H1 (cell line): ENCODE results near the gene ARHGAP18. TPM values are rescaled to one million over a fixed set of nuclear protein-coding genes. Genes with fewer than 3 reads are reported as not detected.

ENCODE experiments used
- CTCF ChIA-PET: fragments of 300-600 bp; sonication (Branson Sonifier 250); formaldehyde crosslinking; loops from one replicate; lab custom pipeline; 2021; ENCODE audit not compliant: partially characterized antibody; lab: Charles Lee
- POLR2A ChIA-PET: fragments of 300-600 bp; sonication (Branson Sonifier 250); formaldehyde crosslinking; loops from one replicate; lab custom pipeline; 2021; ENCODE audit warnings: inconsistent platforms; ENCODE audit not compliant: partially characterized antibody; lab: Charles Lee
- DNase-seq, 2 experiments: peaks; one replicate each; pipeline versions ENCODE4 v3.0.0 to v3.0.0-alpha.2; 2010 to 2022; ENCODE audit warnings: low spot score in 2 of 2, low read depth in 1 of 2, mixed read lengths in 1 of 2
- FAIRE-seq: peaks from 2 replicates; lab custom pipeline; 2011; peaks lifted over from hg19 to GRCh38; lab: Jason Lieb, UNC
- H2AFZ ChIP-seq: 2 replicates; pipeline ENCODE4 v1.8.1; 2012; ENCODE audit warnings: low read length, inconsistent platforms
- H2AK5ac ChIP-seq: 2 replicates; pipeline ENCODE4 v1.6.1; 2013; ENCODE audit warnings: low read depth, low read length
- H2BK120ac ChIP-seq: replicated peaks from 2 replicates; pipeline ENCODE3; 2013; ENCODE audit warnings: low read depth, low read length, inconsistent platforms
- H2BK12ac ChIP-seq: 2 replicates; pipeline ENCODE4 v1.6.1; 2013; ENCODE audit warnings: low read depth, low read length
- H2BK15ac ChIP-seq: 2 replicates; pipeline ENCODE4 v1.6.1; 2013; ENCODE audit warnings: low read length
- H2BK20ac ChIP-seq: 2 replicates; pipeline ENCODE4 v1.6.1; 2013; ENCODE audit warnings: low read length
- H2BK5ac ChIP-seq: 2 replicates; pipeline ENCODE4 v1.6.1; 2013; ENCODE audit warnings: low read depth, low read length
- H3K14ac ChIP-seq: 2 replicates; pipeline ENCODE4 v1.6.1; 2013; ENCODE audit warnings: inconsistent platforms; ENCODE audit not compliant: insufficient read length
- H3K18ac ChIP-seq: 2 replicates; pipeline ENCODE4 v1.6.1; 2013; ENCODE audit warnings: low read length; ENCODE audit errors: extremely low read depth
- H3K23ac ChIP-seq: 2 replicates; pipeline ENCODE4 v1.6.1; 2013; ENCODE audit warnings: inconsistent platforms; ENCODE audit not compliant: insufficient read length
- H3K23me2 ChIP-seq: 2 replicates; pipeline ENCODE4 v1.6.1; 2013; ENCODE audit warnings: low read depth, low read length
- H3K27ac ChIP-seq: 2 replicates; pipeline ENCODE4 v1.6.1; 2011; ENCODE audit warnings: low read depth, low read length, inconsistent platforms
- H3K27me3 ChIP-seq, 4 experiments: replicated peaks in 1 of 4; 1 replicate in 1 of 4; 2 replicates in 3 of 4; pipeline versions ENCODE4 v1.6.1 to v1.8.1; 2011 to 2013; ENCODE audit warnings: low read length in 3 of 4, mild to moderate bottlenecking in 3 of 4, inconsistent platforms in 2 of 4, mixed read lengths in 2 of 4, moderate library complexity in 1 of 4; ENCODE audit not compliant: control insufficient read depth in 3 of 4, insufficient read depth in 3 of 4; ENCODE audit errors: extremely low read depth in 1 of 4
- H3K36me3 ChIP-seq, 4 experiments: 2 replicates each; pipeline versions ENCODE4 v1.6.1 to v1.8.1; 2011 to 2013; ENCODE audit warnings: mild to moderate bottlenecking in 4 of 4, low read length in 3 of 4, moderate library complexity in 2 of 4, control low read depth in 1 of 4, inconsistent platforms in 1 of 4; ENCODE audit not compliant: insufficient read depth in 4 of 4, control insufficient read depth in 2 of 4
- H3K4ac ChIP-seq: replicated peaks from 2 replicates; pipeline ENCODE3; 2013; ENCODE audit warnings: low read length, low read depth, mixed read lengths, inconsistent platforms; ENCODE audit not compliant: insufficient read length
- H3K4me1 ChIP-seq, 4 experiments: replicated peaks in 1 of 4; 1 replicate in 1 of 4; 2 replicates in 3 of 4; pipeline versions ENCODE4 v1.6.1 to v1.8.1; 2011 to 2013; ENCODE audit warnings: low read length in 3 of 4, inconsistent platforms in 2 of 4, mixed read lengths in 1 of 4; ENCODE audit not compliant: insufficient read depth in 4 of 4, control insufficient read depth in 3 of 4
- H3K4me2 ChIP-seq, 2 experiments: 2 replicates each; pipeline versions ENCODE4 v1.6.1 to v1.8.1; 2011 to 2013; ENCODE audit warnings: low read depth in 2 of 2, low read length in 2 of 2, control low read depth in 1 of 2, inconsistent platforms in 1 of 2, mild to moderate bottlenecking in 1 of 2; ENCODE audit not compliant: insufficient read depth in 1 of 2
- H3K4me3 ChIP-seq, 4 experiments: fragments of 200-600, 300-600 bp in 1 of 4; sonication (generic), shearing (Covaris generic), sonication (Bioruptor Twin) in 1 of 4; 2 replicates each; pipeline versions ENCODE4 v1.5.1 to v1.8.1; 2011 to 2016; ENCODE audit warnings: low read length in 4 of 4, low read depth in 3 of 4, control low read depth in 2 of 4, inconsistent platforms in 2 of 4, mild to moderate bottlenecking in 2 of 4, mixed read lengths in 1 of 4, moderate library complexity in 1 of 4; ENCODE audit not compliant: insufficient read depth in 2 of 4; ENCODE audit errors: extremely low read depth in 1 of 4
- H3K56ac ChIP-seq: replicated peaks from 2 replicates; pipeline ENCODE3; 2013; ENCODE audit warnings: low read depth, mild to moderate bottlenecking, mixed read lengths, low read length, inconsistent platforms; ENCODE audit not compliant: insufficient read length
- H3K79me1 ChIP-seq: 2 replicates; pipeline ENCODE4 v1.6.1; 2013; ENCODE audit warnings: low read depth, low read length, control low read depth
- H3K79me2 ChIP-seq, 2 experiments: 2 replicates each; pipeline versions ENCODE4 v1.6.1 to v1.8.1; 2012 to 2013; ENCODE audit warnings: low read length in 2 of 2, mild to moderate bottlenecking in 2 of 2, inconsistent platforms in 1 of 2; ENCODE audit not compliant: insufficient read depth in 2 of 2, control insufficient read depth in 1 of 2
- H3K9ac ChIP-seq, 4 experiments: replicated peaks in 1 of 4; 1 replicate in 1 of 4; 2 replicates in 3 of 4; pipeline versions ENCODE4 v1.6.1 to v1.8.1; 2011 to 2013; ENCODE audit warnings: low read depth in 3 of 4, low read length in 3 of 4, control low read depth in 2 of 4, mild to moderate bottlenecking in 2 of 4, moderate library complexity in 2 of 4, inconsistent platforms in 1 of 4; ENCODE audit errors: extremely low read depth in 1 of 4
- H3K9me3 ChIP-seq, 2 experiments: 2 replicates each; pipeline versions ENCODE4 v1.6.1 to v1.8.1; 2012 to 2013; ENCODE audit warnings: mild to moderate bottlenecking in 2 of 2, moderate library complexity in 2 of 2, control low read depth in 1 of 2, inconsistent platforms in 1 of 2, low read depth in 1 of 2, low read length in 1 of 2, mixed read lengths in 1 of 2; ENCODE audit not compliant: insufficient read depth in 2 of 2
- H4K20me1 ChIP-seq, 2 experiments: replicated peaks in 1 of 2; 2 replicates each; pipeline versions ENCODE3 to v1.8.1; 2011 to 2013; ENCODE audit warnings: inconsistent platforms in 2 of 2, low read length in 2 of 2, mild to moderate bottlenecking in 1 of 2; ENCODE audit not compliant: insufficient read depth in 2 of 2, control insufficient read depth in 1 of 2
- H4K5ac ChIP-seq: 2 replicates; pipeline ENCODE4 v1.6.1; 2013; ENCODE audit warnings: low read length, low read depth, mixed read lengths, inconsistent platforms; ENCODE audit not compliant: insufficient read length
- H4K8ac ChIP-seq: 2 replicates; pipeline ENCODE4 v1.8.0; 2013; ENCODE audit warnings: mild to moderate bottlenecking, moderate library complexity, low read length, inconsistent platforms; ENCODE audit not compliant: insufficient read depth; ENCODE audit errors: extremely low read depth
- H4K91ac ChIP-seq: replicated peaks from 2 replicates; pipeline ENCODE3; 2013; ENCODE audit warnings: low read length, mixed read lengths, inconsistent platforms; ENCODE audit not compliant: insufficient read length
- HDAC6 ChIP-seq: IDR thresholded peaks from one replicate; pipeline ENCODE4 v1.7.1; 2012; ENCODE audit warnings: low read depth, mild to moderate bottlenecking, inconsistent platforms, low read length, moderate library complexity
- RNF2 ChIP-seq: fragments of 200-900, 300-1000 bp; sonication (generic); IDR thresholded peaks from 2 replicates; pipeline ENCODE4 v1.7.1; 2016; ENCODE audit warnings: borderline replicate concordance, low read depth, mild to moderate bottlenecking, antibody characterized with exemption, low read length; ENCODE audit not compliant: poor library complexity, severe bottlenecking; ENCODE audit errors: missing control alignments
- SAP30 ChIP-seq: fragments of 300-600 bp; sonication (generic); IDR thresholded peaks from 2 replicates; pipeline ENCODE4 v1.7.1; 2012; ENCODE audit warnings: low read length, moderate library complexity, mild to moderate bottlenecking, inconsistent platforms; ENCODE audit not compliant: insufficient read depth, insufficient replicate concordance
- SRF ChIP-seq: IDR thresholded peaks from 2 replicates; pipeline ENCODE4 v1.6.1; 2011; ENCODE audit warnings: mild to moderate bottlenecking, low read depth, low read length, moderate library complexity
- WGBS, 2 experiments: shearing (Covaris generic) in 1 of 2; methylation state at CpG; one replicate each; pipeline versions ENCODE4 v1.1.6 to v1.1.7; 2013 to 2015; ENCODE audit warnings: low lambda C conversion rate in 2 of 2, mixed read lengths in 2 of 2, inconsistent platforms in 1 of 2, low coverage in 1 of 2, missing lambda C conversion rate in 1 of 2; ENCODE audit not compliant: insufficient replicate concordance in 2 of 2, insufficient coverage in 1 of 2, insufficient read length in 1 of 2; ENCODE audit errors: extremely low coverage in 1 of 2, missing lambda C conversion rate in 1 of 2; 5-methylcytosine and 5-hydroxymethylcytosine counted together
- polyA plus RNA-seq, 7 experiments: library from polyadenylated mRNA; depleted of rRNA in 3 of 7; stranded (reverse) in 5 of 7; unstranded in 2 of 7; fragments of >200 nt in 5 of 7; fragments of 200-250 nt in 2 of 7; gene quantifications; 1 replicate in 5 of 7; 2 replicates in 1 of 7; 4 replicates in 1 of 7; pipeline versions ENCODE4 v1.2.1 to v1.2.3, GENCODE V29; 2011 to 2013; ENCODE audit warnings: missing spikeins in 2 of 7, mixed read lengths in 2 of 7
- total RNA-seq: library from RNA; stranded (reverse); fragmentation: NEBNext Ultra II Directional; extraction: Animal tissue kit (Norgen Biotek cat#: 25700); gene quantifications from 2 replicates; pipeline ENCODE4 v1.2.1, GENCODE V29; 2021
- TF ChIP-seq, protein P1 (sequence below): IDR thresholded peaks from 2 replicates; pipeline ENCODE4 v1.6.1; 2012; ENCODE audit warnings: low read length, inconsistent platforms

Gene ARHGAP18
- total and polyA plus RNA-seq, 2 of the 8 experiments (the other 6 are each of a cell fraction or from before 2014, with no cell fraction given): 0.83 to 4.5 TPM

DNA sequence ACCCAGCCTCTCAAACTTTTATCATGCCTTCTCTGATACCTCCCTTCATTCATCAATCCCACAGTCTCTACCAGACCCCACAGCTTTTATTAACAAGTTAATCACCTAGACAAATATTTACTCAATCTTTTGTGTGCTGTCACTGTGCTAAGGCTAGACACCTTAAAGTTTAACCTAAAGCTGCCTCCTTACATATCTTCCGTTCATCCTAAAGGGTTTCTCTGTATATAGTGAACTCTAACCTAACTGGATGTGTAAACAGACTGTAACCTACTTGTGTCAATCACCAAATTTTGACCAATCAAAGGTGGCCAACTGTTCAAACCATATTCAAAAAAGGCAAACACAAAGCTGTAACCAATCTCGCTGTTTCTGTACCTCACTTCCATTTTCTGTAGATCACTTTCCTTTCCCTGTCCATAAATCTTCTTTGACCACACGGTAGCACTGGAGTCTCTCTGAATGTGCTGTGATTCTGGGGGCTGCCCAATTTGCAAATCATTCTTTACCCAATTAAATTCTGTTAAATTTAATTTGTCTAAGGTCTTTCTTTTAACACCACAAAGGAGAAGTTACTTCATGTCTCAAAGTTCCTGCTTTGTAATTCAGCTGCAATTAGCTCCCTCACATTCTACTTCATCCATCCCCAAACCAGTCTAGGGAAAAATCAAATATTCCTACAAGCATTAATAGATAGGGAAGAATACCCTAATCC lies 72.5 kb downstream of the ARHGAP18 start:
- H3K23me2 ChIP-seq: no peaks in the 10 kb centered on the region
- no peaks in the 10 kb centered on the region for H4K20me1 ChIP-seq
- H3K14ac ChIP-seq: no peak overlapping the region
- no peak overlapping the region for H3K9ac ChIP-seq
- H3K4me3 ChIP-seq: no peak overlapping the region
- no peak overlapping the region for H2BK20ac ChIP-seq
- no peak overlapping the region for H3K56ac ChIP-seq
- H2BK120ac ChIP-seq: no peak overlapping the region
- H2BK5ac ChIP-seq: no peak overlapping the region
- no peaks in the 10 kb centered on the region for H3K27me3 ChIP-seq
- H3K4ac ChIP-seq: no peak overlapping the region
- H4K91ac ChIP-seq: no peak overlapping the region
- FAIRE-seq (no peak), DNase-seq (no peak)
- ChIA-PET POLR2A (no interaction called here), CTCF (interaction anchor here (0.8 to 1.7 kb wide), 6 partner anchors 16 to 384 kb away, joined by 3 to 4 read pairs (median 4); no protein-coding TSS in a partner anchor)
- no peaks in the 10 kb centered on the region for H3K4me1 ChIP-seq
- H2BK15ac ChIP-seq: no peak overlapping the region
- H3K79me1 ChIP-seq: no peaks in the 10 kb centered on the region
- no peak overlapping the region for H4K5ac ChIP-seq
- H3K79me2 ChIP-seq: no peaks in the 10 kb centered on the region
- no peak overlapping the region for H4K8ac ChIP-seq
- WGBS, 2 experiments: 96% methylated on average over 3 of the region's 3 CpGs; no CpG with 5 or more reads in 1 of the 2 experiments
- no peak overlapping the region for H2BK12ac ChIP-seq
- H2AK5ac ChIP-seq: no peak overlapping the region
- no peaks in the 10 kb centered on the region for H3K9me3 ChIP-seq
- no peak overlapping the region for H3K4me2 ChIP-seq
- H3K27ac ChIP-seq: no peak overlapping the region
- no peak overlapping the region for H2AFZ ChIP-seq
- no peak overlapping the region for H3K18ac ChIP-seq
- TF ChIP-seq HDAC6 (no peak), SRF (no peak), RNF2 (no peak), SAP30 (no peak)
- TF ChIP-seq, protein P1, sequence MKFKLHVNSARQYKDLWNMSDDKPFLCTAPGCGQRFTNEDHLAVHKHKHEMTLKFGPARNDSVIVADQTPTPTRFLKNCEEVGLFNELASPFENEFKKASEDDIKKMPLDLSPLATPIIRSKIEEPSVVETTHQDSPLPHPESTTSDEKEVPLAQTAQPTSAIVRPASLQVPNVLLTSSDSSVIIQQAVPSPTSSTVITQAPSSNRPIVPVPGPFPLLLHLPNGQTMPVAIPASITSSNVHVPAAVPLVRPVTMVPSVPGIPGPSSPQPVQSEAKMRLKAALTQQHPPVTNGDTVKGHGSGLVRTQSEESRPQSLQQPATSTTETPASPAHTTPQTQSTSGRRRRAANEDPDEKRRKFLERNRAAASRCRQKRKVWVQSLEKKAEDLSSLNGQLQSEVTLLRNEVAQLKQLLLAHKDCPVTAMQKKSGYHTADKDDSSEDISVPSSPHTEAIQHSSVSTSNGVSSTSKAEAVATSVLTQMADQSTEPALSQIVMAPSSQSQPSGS: no peak
- no peak overlapping the region for H3K23ac ChIP-seq
- no peaks in the 10 kb centered on the region for H3K36me3 ChIP-seq
